Activated T-cell treated with anti-CD3 and anti-CD28 coated beads, Interleukin-2, amount 50 U/mL, for 48 hours (primary cell): ENCODE data around the gene CYB561D2.

ENCODE experiments used
- DNase-seq, 2 experiments: peaks; one replicate each; pipeline ENCODE4 v3.0.0-alpha.2; 2020

Gene CYB561D2

GRCh38 chr3:50393061-50393460, 42.4 kb downstream of the CYB561D2 start:
- no peak for DNase-seq

DNA sequence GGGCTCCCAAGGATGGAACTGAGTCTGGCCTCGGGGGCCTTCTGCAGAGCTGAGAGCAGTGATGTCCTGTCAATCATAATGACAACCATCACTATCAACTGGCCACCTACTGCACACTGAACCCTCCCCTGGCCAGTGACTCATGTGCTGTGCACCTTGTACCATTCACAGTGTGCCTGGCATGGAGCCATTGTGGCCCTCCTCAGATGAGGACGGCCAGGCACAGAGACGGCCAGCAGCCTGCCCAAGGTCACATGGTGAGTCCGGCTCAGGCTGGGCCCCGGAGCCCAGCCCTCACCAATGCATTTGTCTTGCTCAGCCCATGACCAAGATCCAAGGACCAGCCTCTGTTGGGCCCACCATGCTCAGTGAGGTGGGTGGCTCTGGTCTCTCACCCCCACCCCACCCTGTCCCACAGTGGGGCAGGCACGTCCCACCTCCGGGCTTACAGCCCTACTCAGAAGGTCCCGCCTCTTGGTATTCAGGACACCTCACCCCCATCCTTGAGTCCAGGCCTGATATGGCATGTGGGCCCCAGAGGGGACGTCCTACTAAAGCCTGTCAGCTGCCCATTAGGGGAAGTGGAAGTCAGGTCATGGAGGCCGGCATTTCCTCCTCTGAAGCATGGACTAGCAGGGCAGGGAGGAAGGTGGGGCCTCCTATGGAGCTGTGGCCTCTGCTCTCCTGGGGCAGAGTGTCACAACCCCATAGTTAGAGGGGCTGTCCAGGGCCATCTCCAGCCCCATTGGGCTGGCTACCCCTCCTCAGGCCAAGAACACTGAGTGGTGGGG, 44.6 kb downstream of the CYB561D2 start:
- DNase-seq: no peak

DNA sequence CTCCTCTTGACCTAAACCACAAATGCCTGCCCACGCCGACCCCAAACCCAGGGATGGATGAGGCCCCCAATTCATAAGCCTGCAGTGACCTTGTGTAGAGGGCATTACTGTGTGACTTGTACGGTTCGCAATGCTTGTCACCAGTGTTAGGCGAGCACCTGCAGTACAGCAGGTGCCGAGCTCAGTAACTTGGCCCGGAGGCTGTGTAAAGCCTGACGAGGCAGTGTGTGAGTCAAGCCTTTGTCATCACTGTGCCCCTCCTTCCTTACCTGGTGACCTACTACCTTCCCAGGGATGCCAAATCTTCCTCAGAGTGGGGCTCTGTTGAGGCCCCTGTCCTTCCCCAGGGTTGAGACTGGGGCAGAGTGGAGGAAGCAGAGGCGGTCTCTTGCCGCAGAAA, 45.8 kb downstream of the CYB561D2 start:
- no peak for DNase-seq

GRCh38 chr3:50401978-50402595, 51.4 kb downstream of the CYB561D2 start:
- no peak for DNase-seq
